MCF 10A (cell line): Measurements from ENCODE around the gene C2. TPM values are rescaled to one million over a fixed set of nuclear protein-coding genes. Genes with fewer than 3 reads are reported as not detected.

ENCODE experiments used
- BruUV-seq: library from RNA; stranded (reverse); fragments of 400-500 nt; replicated peaks from 2 replicates; lab custom pipeline; 2021; lab: Mats Ljungman, UMichigan
- CTCF ChIA-PET: fragments of 300-600 bp; sonication (Branson Sonifier 250); formaldehyde crosslinking; extraction: SDS; loops from one replicate; lab custom pipeline; 2021; ENCODE audit warnings: antibody characterized with exemption, inconsistent platforms; lab: Yijun Ruan, JAX
- POLR2A ChIA-PET: fragments of 300-600, 350-650 bp; sonication (Branson Sonifier 250); formaldehyde crosslinking; extraction: SDS; loops from one replicate; lab custom pipeline; 2020; ENCODE audit warnings: antibody characterized with exemption, inconsistent platforms; lab: Yijun Ruan, JAX
- DNase-seq: peaks from one replicate; pipeline ENCODE4 v3.0.0-alpha.2; 2018; ENCODE audit not compliant: unreplicated experiment
- H3K27ac Mint-ChIP-seq: one replicate; pipeline ENCODE4 v1.8.0; 2022; ENCODE audit warnings: mild to moderate bottlenecking, low read depth, mixed read lengths; ENCODE audit not compliant: unreplicated experiment
- H3K27me3 Mint-ChIP-seq: one replicate; pipeline ENCODE4 v1.8.0; 2022; ENCODE audit warnings: mixed read lengths; ENCODE audit not compliant: insufficient read depth, unreplicated experiment
- H3K36me3 Mint-ChIP-seq: one replicate; pipeline ENCODE4 v1.8.0; 2022; ENCODE audit warnings: mild to moderate bottlenecking, moderate library complexity, mixed read lengths; ENCODE audit not compliant: insufficient read depth, unreplicated experiment
- H3K4me1 Mint-ChIP-seq: one replicate; pipeline ENCODE4 v1.8.0; 2022; ENCODE audit warnings: mixed read lengths; ENCODE audit not compliant: insufficient read depth, unreplicated experiment
- H3K4me3 Mint-ChIP-seq: one replicate; pipeline ENCODE4 v1.8.0; 2022; ENCODE audit warnings: mild to moderate bottlenecking, moderate library complexity, mixed read lengths; ENCODE audit not compliant: unreplicated experiment
- H3K9me3 Mint-ChIP-seq: one replicate; pipeline ENCODE4 v1.8.0; 2022; ENCODE audit warnings: mixed read lengths; ENCODE audit not compliant: unreplicated experiment
- CTCF ChIP-seq: fragments of 200-600 bp; IDR thresholded peaks from one replicate; pipeline ENCODE4 v1.8.0; 2022; ENCODE audit warnings: antibody characterized with exemption, mild to moderate bottlenecking; ENCODE audit not compliant: unreplicated experiment
- intact Hi-C: fragments of 100-400 bp; cut with micrococcal nuclease; formaldehyde crosslinking; loops from 2 replicates; pipeline ENCODE4 v1.14.1; 2022
- total RNA-seq: library from RNA; stranded (reverse); gene quantifications from 2 replicates; pipeline ENCODE4 v1.2.3, GENCODE V29; 2022

The C2 gene
- total RNA-seq, 1 experiment from 2014 or later = not detected

GRCh38 chr6:31888276-31889258 is 39.0 kb upstream of the C2 start:
- H3K27me3 Mint-ChIP-seq = no peaks in the 10 kb centered on the region
- no peaks in the 10 kb centered on the region for H3K4me1 Mint-ChIP-seq
- no peaks in the 10 kb centered on the region for H3K9me3 Mint-ChIP-seq
- H3K36me3 Mint-ChIP-seq = peaks cover 60% of the 10 kb centered on the region
- TF ChIP-seq CTCF = peak; percentile 73
- intact Hi-C loops = loop anchor here (5.0 kb wide), 1 partner anchor 206 kb away; the partner anchor contains the start of gene LY6G5C
- H3K4me3 Mint-ChIP-seq = no peak overlapping the region
- peak; percentile 34 for DNase-seq
- POLR2A ChIA-PET = no interaction called here
- CTCF ChIA-PET = interaction anchor here (0.5 to 4.2 kb wide), 14 partner anchors 13 to 274 kb away, joined by 3 to 20 read pairs (median 4); partner anchors contain the start of gene LY6G5C
- no peak overlapping the region for H3K27ac Mint-ChIP-seq
- TSS peak; percentile 16 for BruUV-seq

GRCh38 chr6:31889331-31889972 is 38.1 kb upstream of the C2 start:
- intact Hi-C loops = loop anchor here (5.0 kb wide), 1 partner anchor 207 kb away; the partner anchor contains the start of gene LY6G5C
- DNase-seq = no peak
- Mint-ChIP-seq H3K27ac (no peak overlapping the region), H3K4me1 (no peaks in the 10 kb centered on the region), H3K36me3 (peaks cover 60% of the 10 kb centered on the region), H3K27me3 (no peaks in the 10 kb centered on the region), H3K4me3 (no peak overlapping the region), H3K9me3 (no peaks in the 10 kb centered on the region)
- no TSS peak for BruUV-seq
- POLR2A ChIA-PET = interaction anchor here (0.8 to 1.0 kb wide), 2 partner anchors 9 to 70 kb away, joined by 3 to 5 read pairs; partner anchors contain the start of gene SKIC2
- CTCF ChIA-PET = interaction anchor here (0.5 to 4.2 kb wide), 20 partner anchors 9 to 1534 kb away, joined by 3 to 20 read pairs (median 4); partner anchors contain the start of gene LY6G5C
- no peak for TF ChIP-seq CTCF

- H3K36me3 Mint-ChIP-seq = peaks cover 61% of the 10 kb centered on the region
- no peaks in the 10 kb centered on the region for H3K27me3 Mint-ChIP-seq
- peaks cover 7% of the 10 kb centered on the region for H3K4me1 Mint-ChIP-seq
- DNase-seq = no peak
- no peak overlapping the region for H3K4me3 Mint-ChIP-seq
- H3K27ac Mint-ChIP-seq = no peak overlapping the region
- intact Hi-C loops = no loop called here
- BruUV-seq = no TSS peak
- ChIA-PET POLR2A (interaction anchor here (0.6 kb wide), 1 partner anchor 26 kb away, joined by 6 read pairs; no protein-coding TSS in a partner anchor), CTCF (no interaction called here)
- TF ChIP-seq CTCF = no peak
- H3K9me3 Mint-ChIP-seq = no peaks in the 10 kb centered on the region
Observed at GRCh38 chr6:31892821-31893220, 34.7 kb upstream of the C2 start.

- no peak for TF ChIP-seq CTCF
- no peak for DNase-seq
- peaks cover 23% of the 10 kb centered on the region for H3K4me1 Mint-ChIP-seq
- no TSS peak for BruUV-seq
- no peaks in the 10 kb centered on the region for H3K27me3 Mint-ChIP-seq
- peaks cover 58% of the 10 kb centered on the region for H3K36me3 Mint-ChIP-seq
- H3K9me3 Mint-ChIP-seq = no peaks in the 10 kb centered on the region
- H3K27ac Mint-ChIP-seq = peak overlapping the region; percentile 64
- ChIA-PET CTCF (interaction anchor here (0.6 to 1.3 kb wide), 3 partner anchors 9 to 56 kb away, joined by 3 to 5 read pairs (median 4); no protein-coding TSS in a partner anchor), POLR2A (interaction anchor here (0.6 to 3.5 kb wide), 4 partner anchors 55 to 107 kb away, joined by 5 to 37 read pairs (median 22); partner anchors contain the start of gene DXO)
- intact Hi-C loops = no loop called here
- peak overlapping the region; percentile 71 for H3K4me3 Mint-ChIP-seq
Observed at GRCh38 chr6:31896493-31896855, 31.0 kb upstream of the C2 start.
